Measurements from ENCODE around the gene RHOV.

GRCh38 chr15:40873694-40874561, at the start of gene RHOV:
- TF ChIP-seq CTCF (optimal IDR thresholded peaks at IDR 0.05 in 1 of 3, IDR thresholded peaks at IDR 0.05 in 1 of 3, conservative IDR thresholded peaks at IDR 0.05 in 1 of 3; ENCODE audit: extremely low read depth in 1 of 3, insufficient read depth in 2 of 3, low read length in 3 of 3) (peak; percentile 24 to 75 (median 52)), EZH2 (IDR thresholded peaks at IDR 0.05; ENCODE audit: low read length) (no peak)

Data from keratinocyte (primary cell).